Fibroblast of lung (primary cell): ENCODE data around the gene BNIP3. TPM values are rescaled to one million over a fixed set of nuclear protein-coding genes. Genes with fewer than 3 reads are reported as not detected.

Source experiments
- DNase-seq, 2 donors: peaks; one replicate each; pipeline versions ENCODE4 v3.0.0 to v3.0.0-alpha.2; 2010; ENCODE audit warnings: low read depth in 2 of 2
- H2AFZ ChIP-seq: 2 replicates; pipeline ENCODE4 v1.5.1; 2012; ENCODE audit warnings: low read length, control low read depth, inconsistent platforms
- H3K27ac ChIP-seq: 2 replicates; pipeline ENCODE4 v1.5.1; 2011; ENCODE audit warnings: low read length, control low read depth; ENCODE audit not compliant: insufficient read depth
- H3K27me3 ChIP-seq: 2 replicates; pipeline ENCODE4 v1.5.1; 2011; ENCODE audit warnings: mild to moderate bottlenecking, low read length; ENCODE audit not compliant: control insufficient read depth, insufficient read depth
- H3K36me3 ChIP-seq: 2 replicates; pipeline ENCODE4 v1.5.1; 2011; ENCODE audit warnings: low read length; ENCODE audit not compliant: control insufficient read depth, insufficient read depth
- H3K4me1 ChIP-seq: 2 replicates; pipeline ENCODE4 v1.5.1; 2011; ENCODE audit warnings: low read length; ENCODE audit not compliant: control insufficient read depth, insufficient read depth; ENCODE audit errors: extremely low read depth
- H3K4me2 ChIP-seq: 2 replicates; pipeline ENCODE4 v1.5.1; 2011; ENCODE audit warnings: low read length, control low read depth; ENCODE audit not compliant: insufficient read depth; ENCODE audit errors: extremely low read depth
- H3K4me3 ChIP-seq, 4 experiments: fragments of 200-600 bp in 1 of 4; sonication (generic) in 1 of 4; replicated peaks in 1 of 4; 2 replicates each; pipeline ENCODE4 v1.5.1; 2011 to 2016; ENCODE audit warnings: low read length in 4 of 4, low read depth in 3 of 4, mild to moderate bottlenecking in 3 of 4, control low read depth in 2 of 4, inconsistent platforms in 1 of 4, mixed read lengths in 1 of 4; ENCODE audit not compliant: insufficient read depth in 1 of 4; ENCODE audit errors: control extremely low read depth in 1 of 4
- H3K79me2 ChIP-seq: 2 replicates; pipeline ENCODE4 v1.5.1; 2012; ENCODE audit warnings: mild to moderate bottlenecking, low read length, inconsistent platforms; ENCODE audit not compliant: control insufficient read depth, insufficient read depth
- H3K9ac ChIP-seq: 2 replicates; pipeline ENCODE4 v1.5.1; 2011; ENCODE audit warnings: mild to moderate bottlenecking, low read length, control low read depth; ENCODE audit not compliant: insufficient read depth
- H3K9me3 ChIP-seq: 2 replicates; pipeline ENCODE4 v1.5.1; 2012; ENCODE audit warnings: low read depth, low read length; ENCODE audit not compliant: control insufficient read depth, insufficient read depth
- H4K20me1 ChIP-seq: 2 replicates; pipeline ENCODE4 v1.5.1; 2011; ENCODE audit warnings: low read length; ENCODE audit not compliant: control insufficient read depth, insufficient read depth; ENCODE audit errors: extremely low read depth
- CTCF ChIP-seq, 2 donors: IDR thresholded peaks in 1 of 2; conservative IDR thresholded peaks in 1 of 2; 1 replicate in 1 of 2; 2 replicates in 1 of 2; pipeline ENCODE4 v1.5.1; 2011 to 2012; ENCODE audit warnings: low read length in 2 of 2, control low read depth in 1 of 2, inconsistent platforms in 1 of 2, low read depth in 1 of 2, mild to moderate bottlenecking in 1 of 2
- EZH2 ChIP-seq: IDR thresholded peaks from 2 replicates; pipeline ENCODE4 v1.5.1; 2012; ENCODE audit warnings: low read length, control low read depth, mild to moderate bottlenecking; ENCODE audit errors: missing control alignments
- polyA plus RNA-seq, 2 donors: library from polyadenylated mRNA; depleted of rRNA in 1 of 2; stranded (reverse) in 1 of 2; unstranded in 1 of 2; fragments of >200 nt; gene quantifications; 2 replicates each; pipeline ENCODE4 v1.2.1, GENCODE V29; 2011 to 2012; ENCODE audit warnings: missing spikeins in 1 of 2
- total RNA-seq: library from RNA; depleted of rRNA; stranded (reverse); fragments of >200 nt; gene quantifications from 2 replicates; pipeline ENCODE4 v1.2.1, GENCODE V29; 2014

BNIP3 gene
- total and polyA plus RNA-seq, 2 donors (not counting 1 experiment from before 2014, with no cell fraction given), result 62.4 to 104 TPM

GRCh38 chr10:131961777-131962662 lies 19.7 kb downstream of the BNIP3 start:
- Histone ChIP-seq H3K4me1 (no peaks in the 10 kb centered on the region), H3K9me3 (no peaks in the 10 kb centered on the region), H2AFZ (no peak overlapping the region), H3K36me3 (peaks cover 5% of the 10 kb centered on the region), H4K20me1 (no peaks in the 10 kb centered on the region), H3K79me2 (no peaks in the 10 kb centered on the region), H3K4me2 (no peak overlapping the region), H3K27me3 (no peaks in the 10 kb centered on the region), H3K27ac (no peak overlapping the region), H3K9ac (no peak overlapping the region), H3K4me3 (no peak overlapping the region)
- no peak for TF ChIP-seq EZH2
- no peak for TF ChIP-seq CTCF (conservative IDR thresholded peaks at IDR 0.05 in 1 of 2, IDR thresholded peaks at IDR 0.05 in 1 of 2; ENCODE audit: low read depth in 1 of 2, low read length in 2 of 2)
- no peak for DNase-seq

GRCh38 chr10:131961047-131961776 lies 20.5 kb downstream of the BNIP3 start:
- no peak overlapping the region for H3K4me2 ChIP-seq
- no peak overlapping the region for H3K9ac ChIP-seq

More at GRCh38 chr10:131961047-131961776, 20.5 kb downstream of the BNIP3 start:
- no peak for DNase-seq
- Histone ChIP-seq H3K79me2 (no peaks in the 10 kb centered on the region), H3K36me3 (peaks cover 5% of the 10 kb centered on the region), H3K27ac (no peak overlapping the region), H3K9me3 (no peaks in the 10 kb centered on the region), H4K20me1 (no peaks in the 10 kb centered on the region), H3K4me3 (no peak overlapping the region), H3K4me1 (no peaks in the 10 kb centered on the region), H2AFZ (no peak overlapping the region), H3K27me3 (no peaks in the 10 kb centered on the region)
- TF ChIP-seq CTCF (conservative IDR thresholded peaks at IDR 0.05 in 1 of 2, IDR thresholded peaks at IDR 0.05 in 1 of 2; ENCODE audit: low read depth in 1 of 2, low read length in 2 of 2) (no peak), EZH2 (no peak)
